Lower leg skin (tissue), 3 donors: ENCODE measurements around the gene UNC13B.

Experiments
- POLR2A ChIP-seq, 2 donors: fragments of 450-650 bp; IDR thresholded peaks; one replicate each; pipeline ENCODE4 v1.6.1; 2016 to 2017; ENCODE audit warnings: antibody characterized with exemption in 2 of 2, mild to moderate bottlenecking in 1 of 2, moderate library complexity in 1 of 2
- TF ChIP-seq, protein P1 (sequence below), 3 donors: fragments of 450-650 bp; IDR thresholded peaks; one replicate each; pipeline ENCODE4 v1.5.1; 2016; ENCODE audit warnings: antibody characterized with exemption in 3 of 3, mild to moderate bottlenecking in 3 of 3, moderate library complexity in 2 of 3

DNA sequence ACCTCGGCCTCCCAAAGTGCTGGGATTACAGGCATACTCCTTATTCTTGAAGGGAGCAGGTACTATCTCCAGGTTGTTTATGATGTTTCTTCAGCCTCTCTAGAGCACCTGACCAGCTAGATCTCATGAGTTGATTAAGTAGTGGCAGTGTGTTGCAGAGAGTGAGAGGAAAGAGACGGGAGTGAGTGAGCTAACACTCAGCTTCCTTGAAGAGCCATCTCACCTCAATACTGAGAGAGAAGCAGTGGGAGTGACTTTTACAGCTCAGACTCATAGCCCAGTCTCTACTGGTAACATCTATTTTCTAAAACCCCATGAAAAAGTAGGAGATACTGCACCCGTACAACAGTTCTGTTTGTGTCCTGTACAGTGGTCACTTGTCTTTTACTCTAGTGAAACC, 284.2 kb downstream of the UNC13B start:
- TF ChIP-seq, protein P1, sequence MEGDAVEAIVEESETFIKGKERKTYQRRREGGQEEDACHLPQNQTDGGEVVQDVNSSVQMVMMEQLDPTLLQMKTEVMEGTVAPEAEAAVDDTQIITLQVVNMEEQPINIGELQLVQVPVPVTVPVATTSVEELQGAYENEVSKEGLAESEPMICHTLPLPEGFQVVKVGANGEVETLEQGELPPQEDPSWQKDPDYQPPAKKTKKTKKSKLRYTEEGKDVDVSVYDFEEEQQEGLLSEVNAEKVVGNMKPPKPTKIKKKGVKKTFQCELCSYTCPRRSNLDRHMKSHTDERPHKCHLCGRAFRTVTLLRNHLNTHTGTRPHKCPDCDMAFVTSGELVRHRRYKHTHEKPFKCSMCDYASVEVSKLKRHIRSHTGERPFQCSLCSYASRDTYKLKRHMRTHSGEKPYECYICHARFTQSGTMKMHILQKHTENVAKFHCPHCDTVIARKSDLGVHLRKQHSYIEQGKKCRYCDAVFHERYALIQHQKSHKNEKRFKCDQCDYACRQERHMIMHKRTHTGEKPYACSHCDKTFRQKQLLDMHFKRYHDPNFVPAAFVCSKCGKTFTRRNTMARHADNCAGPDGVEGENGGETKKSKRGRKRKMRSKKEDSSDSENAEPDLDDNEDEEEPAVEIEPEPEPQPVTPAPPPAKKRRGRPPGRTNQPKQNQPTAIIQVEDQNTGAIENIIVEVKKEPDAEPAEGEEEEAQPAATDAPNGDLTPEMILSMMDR (IDR thresholded peaks at IDR 0.05) = no peak
- no peak for TF ChIP-seq POLR2A (IDR thresholded peaks at IDR 0.05)
